Loucy (cell line): ENCODE data around the gene BMP6.

Experiments
- H2AFZ ChIP-seq: fragments of 200-600 bp; sonication (generic); 2 replicates; pipeline ENCODE4 v1.6.0; 2016; ENCODE audit warnings: antibody characterized with exemption, mild to moderate bottlenecking, low read length, moderate library complexity
- H3F3A ChIP-seq: fragments of 200-600 bp; 2 replicates; pipeline ENCODE4 v1.6.0; 2016; ENCODE audit warnings: antibody characterized with exemption, low read depth, mild to moderate bottlenecking
- H3K27me3 ChIP-seq: fragments of 200-600 bp; sonication (generic); 2 replicates; pipeline ENCODE4 v1.6.1; 2014; ENCODE audit warnings: low read length, mild to moderate bottlenecking; ENCODE audit not compliant: insufficient read depth, poor library complexity, severe bottlenecking
- H3K36me3 ChIP-seq: fragments of 200-600 bp; sonication (generic); 2 replicates; pipeline ENCODE4 v1.6.1; 2016; ENCODE audit warnings: low read length; ENCODE audit not compliant: insufficient read depth
- H3K4me1 ChIP-seq: fragments of 200-600 bp; sonication (generic); 2 replicates; pipeline ENCODE4 v1.5.1; 2014; ENCODE audit warnings: low read length, mild to moderate bottlenecking; ENCODE audit not compliant: insufficient read depth, poor library complexity, severe bottlenecking
- H3K4me2 ChIP-seq: fragments of 200-600 bp; sonication (generic); 2 replicates; pipeline ENCODE4 v1.6.0; 2014; ENCODE audit warnings: antibody characterized with exemption, low read length, low read depth, mild to moderate bottlenecking; ENCODE audit not compliant: poor library complexity, severe bottlenecking
- H3K4me3 ChIP-seq: fragments of 200-600 bp; sonication (generic); 2 replicates; pipeline ENCODE4 v1.5.1; 2014; ENCODE audit warnings: low read length, mild to moderate bottlenecking, mixed read lengths; ENCODE audit not compliant: poor library complexity, severe bottlenecking
- H3K79me2 ChIP-seq: fragments of 200-600 bp; sonication (generic); 2 replicates; pipeline ENCODE4 v1.6.1; 2014; ENCODE audit warnings: low read length; ENCODE audit not compliant: insufficient read depth
- H3K9ac ChIP-seq: fragments of 200-600 bp; sonication (generic); 2 replicates; pipeline ENCODE4 v1.6.0; 2014; ENCODE audit warnings: mild to moderate bottlenecking, low read depth, low read length, moderate library complexity; ENCODE audit not compliant: poor library complexity, severe bottlenecking
- H3K9me2 ChIP-seq: fragments of 200-600 bp; sonication (generic); replicated peaks from 2 replicates; pipeline ENCODE4 v1.6.1; 2016; ENCODE audit warnings: low read depth, low read length, mixed read lengths
- H3K9me3 ChIP-seq: fragments of 200-600 bp; sonication (generic); 2 replicates; pipeline ENCODE4 v1.6.1; 2014; ENCODE audit warnings: mild to moderate bottlenecking, antibody characterized with exemption, low read length, low read depth; ENCODE audit not compliant: insufficient read depth
- H4K20me1 ChIP-seq: fragments of 200-600 bp; sonication (generic); 2 replicates; pipeline ENCODE4 v1.6.0; 2014; ENCODE audit warnings: antibody characterized with exemption, low read length, mild to moderate bottlenecking; ENCODE audit not compliant: insufficient read depth, poor library complexity, severe bottlenecking
- EZH2phosphoT487 ChIP-seq: fragments of 200-600 bp; IDR thresholded peaks from 2 replicates; pipeline ENCODE4 v1.6.1; 2018; ENCODE audit warnings: antibody characterized with exemption, mild to moderate bottlenecking, moderate library complexity, borderline replicate concordance
- TF ChIP-seq, protein P1 (sequence below): fragments of 200-600 bp; sonication (generic); conservative IDR thresholded peaks from 2 replicates; pipeline ENCODE4 v1.5.1; 2014; ENCODE audit warnings: mild to moderate bottlenecking, antibody characterized with exemption, low read length

Gene BMP6

GRCh38 chr6:7899889-7900213, 174.0 kb downstream of the BMP6 start:
- Histone ChIP-seq H2AFZ (no peak overlapping the region), H3F3A (no peaks in the 10 kb centered on the region), H3K9ac (no peak overlapping the region), H3K79me2 (peaks cover 8% of the 10 kb centered on the region; the same call in 1 of the 2 replicates), H3K27me3 (no peaks in the 10 kb centered on the region), H4K20me1 (peaks cover 2% of the 10 kb centered on the region), H3K36me3 (peaks cover 100% of the 10 kb centered on the region), H3K9me2 (no peaks in the 10 kb centered on the region), H3K9me3 (no peaks in the 10 kb centered on the region), H3K4me1 (no peaks in the 10 kb centered on the region), H3K4me3 (no peak overlapping the region), H3K4me2 (no peak overlapping the region)
- TF ChIP-seq EZH2phosphoT487 = no peak
- TF ChIP-seq, protein P1, sequence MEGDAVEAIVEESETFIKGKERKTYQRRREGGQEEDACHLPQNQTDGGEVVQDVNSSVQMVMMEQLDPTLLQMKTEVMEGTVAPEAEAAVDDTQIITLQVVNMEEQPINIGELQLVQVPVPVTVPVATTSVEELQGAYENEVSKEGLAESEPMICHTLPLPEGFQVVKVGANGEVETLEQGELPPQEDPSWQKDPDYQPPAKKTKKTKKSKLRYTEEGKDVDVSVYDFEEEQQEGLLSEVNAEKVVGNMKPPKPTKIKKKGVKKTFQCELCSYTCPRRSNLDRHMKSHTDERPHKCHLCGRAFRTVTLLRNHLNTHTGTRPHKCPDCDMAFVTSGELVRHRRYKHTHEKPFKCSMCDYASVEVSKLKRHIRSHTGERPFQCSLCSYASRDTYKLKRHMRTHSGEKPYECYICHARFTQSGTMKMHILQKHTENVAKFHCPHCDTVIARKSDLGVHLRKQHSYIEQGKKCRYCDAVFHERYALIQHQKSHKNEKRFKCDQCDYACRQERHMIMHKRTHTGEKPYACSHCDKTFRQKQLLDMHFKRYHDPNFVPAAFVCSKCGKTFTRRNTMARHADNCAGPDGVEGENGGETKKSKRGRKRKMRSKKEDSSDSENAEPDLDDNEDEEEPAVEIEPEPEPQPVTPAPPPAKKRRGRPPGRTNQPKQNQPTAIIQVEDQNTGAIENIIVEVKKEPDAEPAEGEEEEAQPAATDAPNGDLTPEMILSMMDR = no peak

- H3F3A ChIP-seq = no peaks in the 10 kb centered on the region
Measured at GRCh38 chr6:7900621-7901020, 174.7 kb downstream of the BMP6 start.

DNA sequence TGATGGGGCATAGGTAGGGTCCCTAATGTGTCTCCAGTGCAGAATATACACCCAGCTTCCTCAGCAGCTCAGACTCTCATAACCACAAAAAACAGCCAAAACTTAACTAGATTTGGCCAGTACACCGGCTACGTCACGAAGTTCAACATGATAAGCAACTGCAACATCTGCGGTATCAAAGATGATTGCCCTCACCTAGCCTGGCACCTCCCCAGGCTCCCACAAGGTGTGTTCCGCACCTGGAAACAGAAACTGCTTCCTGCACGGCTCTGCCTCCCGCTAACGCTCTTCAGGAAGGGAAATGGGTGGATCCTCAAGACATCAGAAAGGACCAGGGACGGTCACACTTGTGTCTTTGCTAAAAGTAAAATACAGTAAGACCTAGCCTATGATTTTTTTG, 175.2 kb downstream of the BMP6 start:
- H3F3A ChIP-seq = no peaks in the 10 kb centered on the region
- TF ChIP-seq EZH2phosphoT487 = no peak
- TF ChIP-seq, protein P1 = no peak
- H3K9me3 ChIP-seq = no peaks in the 10 kb centered on the region
- H4K20me1 ChIP-seq = peaks cover 14% of the 10 kb centered on the region
- no peaks in the 10 kb centered on the region for H3K27me3 ChIP-seq
- peaks cover 89% of the 10 kb centered on the region for H3K36me3 ChIP-seq
- H3K4me3 ChIP-seq = no peak overlapping the region
- no peaks in the 10 kb centered on the region for H3K9me2 ChIP-seq
- no peak overlapping the region for H2AFZ ChIP-seq
- no peak overlapping the region for H3K4me2 ChIP-seq
- peaks cover 20% of the 10 kb centered on the region; the same call in 1 of the 2 replicates for H3K79me2 ChIP-seq
- H3K4me1 ChIP-seq = peaks cover 8% of the 10 kb centered on the region
- H3K9ac ChIP-seq = no peak overlapping the region

More at GRCh38 chr6:7900621-7901020, 174.7 kb downstream of the BMP6 start:
- H3K9me2 ChIP-seq = no peaks in the 10 kb centered on the region
- H3K4me2 ChIP-seq = no peak overlapping the region
- H2AFZ ChIP-seq = no peak overlapping the region
- no peaks in the 10 kb centered on the region for H3K9me3 ChIP-seq
- no peaks in the 10 kb centered on the region for H3K27me3 ChIP-seq
- H3K9ac ChIP-seq = no peak overlapping the region
- H3K79me2 ChIP-seq = peaks cover 15% of the 10 kb centered on the region; the same call in 1 of the 2 replicates
- peaks cover 6% of the 10 kb centered on the region for H3K4me1 ChIP-seq
- peaks cover 10% of the 10 kb centered on the region for H4K20me1 ChIP-seq
- H3K36me3 ChIP-seq = peaks cover 93% of the 10 kb centered on the region
- H3K4me3 ChIP-seq = no peak overlapping the region
- TF ChIP-seq, protein P1 = no peak
- no peak for TF ChIP-seq EZH2phosphoT487
